ENCODE measurements around the gene ONECUT3. TPM values are rescaled to one million over a fixed set of nuclear protein-coding genes. Genes with fewer than 3 reads are reported as not detected.

ONECUT3 gene
- total and polyA plus RNA-seq, 9 of the 15 experiments (the other 6 are each of a cell fraction or from before 2014, with no cell fraction given): not detected

DNA sequence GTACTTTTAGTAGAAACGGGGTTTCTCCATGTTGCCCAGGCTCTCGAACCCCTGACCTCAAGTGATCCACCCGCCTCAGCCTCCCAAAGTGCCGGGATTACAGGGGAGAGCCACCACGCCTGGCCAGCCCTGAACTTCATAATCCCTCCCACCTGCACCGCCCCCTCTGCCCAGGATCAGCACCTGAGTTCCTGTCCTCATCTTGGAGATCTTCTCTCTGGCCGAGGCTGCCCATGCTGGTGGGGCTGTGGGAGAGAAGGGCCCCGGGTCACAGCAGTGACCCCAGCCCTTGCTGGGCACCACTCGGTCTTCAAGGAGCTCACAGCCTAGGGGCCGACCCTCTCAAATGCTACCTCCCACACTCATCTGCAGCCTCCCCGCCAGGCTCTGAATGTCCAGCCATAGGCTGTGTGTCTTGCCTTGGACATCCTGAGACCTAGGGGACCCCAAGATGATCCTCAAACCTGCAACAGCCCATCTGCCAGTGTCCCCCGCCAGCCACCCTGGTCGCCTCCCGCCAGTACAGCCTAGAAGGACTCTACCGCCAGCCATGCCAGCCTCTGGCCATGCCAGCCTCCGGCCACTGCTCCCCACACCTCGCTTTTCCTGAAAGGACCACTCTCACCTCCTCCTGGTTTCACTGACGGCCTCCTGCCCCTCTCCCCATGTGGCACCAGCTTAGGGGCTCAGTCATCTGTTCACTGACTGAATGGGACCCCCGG is 57.3 kb downstream of the ONECUT3 start:
- Histone ChIP-seq H3K4me2 (ENCODE audit: insufficient read depth, low read length) (no peak overlapping the region), H2AFZ (ENCODE audit: low read depth, low read length) (no peak overlapping the region), H3K27ac (ENCODE audit: extremely low read depth, low read depth, low read length) (no peak overlapping the region), H3K4me1 (replicated peaks in 1 of 2; ENCODE audit: control insufficient read depth in 2 of 2, insufficient read depth in 2 of 2, low read length in 2 of 2) (peaks cover 8 to 82% of the 10 kb centered on the region in 2 experiments; a peak in 3 of 5 replicates), H4K20me1 (replicated peaks; ENCODE audit: control insufficient read depth, insufficient read depth, low read length) (no peaks in the 10 kb centered on the region), H3K79me2 (ENCODE audit: control insufficient read depth, insufficient read depth, low read length) (peaks cover 5% of the 10 kb centered on the region; the same call in 1 of the 3 replicates), H3K36me3 (ENCODE audit: control insufficient read depth, insufficient read depth, low read length) (peaks cover 8% of the 10 kb centered on the region; the same call in 1 of the 3 replicates), H3K9ac (ENCODE audit: insufficient read depth in 1 of 2, low read depth in 2 of 2, low read length in 2 of 2) (peak overlapping the region in 1 of 2 experiments; percentile 93; a peak in 2 of 4 replicates), H3K27me3 (ENCODE audit: control insufficient read depth in 2 of 2, insufficient read depth in 2 of 2, low read length in 2 of 2) (no peaks in the 10 kb centered on the region), H3K9me3 (replicated peaks; ENCODE audit: control insufficient read depth, insufficient read depth, low read depth, low read length) (no peaks in the 10 kb centered on the region; the same call in 1 of the 2 replicates), H3K4me3 (no peak overlapping the region), H3K9me1 (ENCODE audit: control insufficient read depth, insufficient read depth, low read length) (no peaks in the 10 kb centered on the region)
- POLR2A ChIA-PET: interaction anchor here (0.7 to 1.0 kb wide), 2 partner anchors 9 to 28 kb away, joined by 3 to 4 read pairs; no protein-coding TSS in a partner anchor
- FAIRE-seq (no peak), DNase-seq (ENCODE audit: extremely low read depth in 1 of 4, low spot score in 3 of 4) (no peak), ATAC-seq (no peak)
- intact Hi-C loops (cut with micrococcal nuclease) (no loop called here), in situ Hi-C loops (cut with MboI) (no loop called here)
- no TSS peak for BruUV-seq (replicated peaks)
- CTCF ChIA-PET (ENCODE audit: low intra/inter-chr PET ratio): no interaction called here
- 82% methylated on average over 19 of the region's 19 CpGs for WGBS (ENCODE audit: insufficient coverage, low coverage, missing lambda C conversion rate)
- TF ChIP-seq POLR2H (tag; IDR thresholded peaks at IDR 0.05; ENCODE audit: low read depth) (no peak), GTF2E2 (tag; IDR thresholded peaks at IDR 0.05) (no peak), EGR1 (conservative IDR thresholded peaks at IDR 0.05) (0 out of 2 replicates have a peak, but pooled peaks have one; percentile 13), ZNF586 (CRISPR knock-in tag; conservative IDR thresholded peaks at IDR 0.05) (no peak), ZKSCAN8 (CRISPR knock-in tag; IDR thresholded peaks at IDR 0.05) (no peak), HNRNPUL1 (IDR thresholded peaks at IDR 0.05; ENCODE audit: low read length) (no peak), FOXM1 (IDR thresholded peaks at IDR 0.05; ENCODE audit: low read depth) (no peak), FOXM1 (CRISPR knock-in tag; IDR thresholded peaks at IDR 0.05; ENCODE audit: low read depth) (no peak), E2F1 (CRISPR knock-in tag; IDR thresholded peaks at IDR 0.05) (no peak)
- TF ChIP-seq, protein P1, sequence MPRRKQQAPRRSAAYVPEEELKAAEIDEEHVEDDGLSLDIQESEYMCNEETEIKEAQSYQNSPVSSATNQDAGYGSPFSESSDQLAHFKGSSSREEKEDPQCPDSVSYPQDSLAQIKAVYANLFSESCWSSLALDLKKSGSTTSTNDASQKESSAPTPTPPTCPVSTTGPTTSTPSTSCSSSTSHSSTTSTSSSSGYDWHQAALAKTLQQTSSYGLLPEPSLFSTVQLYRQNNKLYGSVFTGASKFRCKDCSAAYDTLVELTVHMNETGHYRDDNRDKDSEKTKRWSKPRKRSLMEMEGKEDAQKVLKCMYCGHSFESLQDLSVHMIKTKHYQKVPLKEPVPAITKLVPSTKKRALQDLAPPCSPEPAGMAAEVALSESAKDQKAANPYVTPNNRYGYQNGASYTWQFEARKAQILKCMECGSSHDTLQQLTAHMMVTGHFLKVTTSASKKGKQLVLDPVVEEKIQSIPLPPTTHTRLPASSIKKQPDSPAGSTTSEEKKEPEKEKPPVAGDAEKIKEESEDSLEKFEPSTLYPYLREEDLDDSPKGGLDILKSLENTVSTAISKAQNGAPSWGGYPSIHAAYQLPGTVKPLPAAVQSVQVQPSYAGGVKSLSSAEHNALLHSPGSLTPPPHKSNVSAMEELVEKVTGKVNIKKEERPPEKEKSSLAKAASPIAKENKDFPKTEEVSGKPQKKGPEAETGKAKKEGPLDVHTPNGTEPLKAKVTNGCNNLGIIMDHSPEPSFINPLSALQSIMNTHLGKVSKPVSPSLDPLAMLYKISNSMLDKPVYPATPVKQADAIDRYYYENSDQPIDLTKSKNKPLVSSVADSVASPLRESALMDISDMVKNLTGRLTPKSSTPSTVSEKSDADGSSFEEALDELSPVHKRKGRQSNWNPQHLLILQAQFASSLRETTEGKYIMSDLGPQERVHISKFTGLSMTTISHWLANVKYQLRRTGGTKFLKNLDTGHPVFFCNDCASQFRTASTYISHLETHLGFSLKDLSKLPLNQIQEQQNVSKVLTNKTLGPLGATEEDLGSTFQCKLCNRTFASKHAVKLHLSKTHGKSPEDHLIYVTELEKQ (CRISPR knock-in tag; IDR thresholded peaks at IDR 0.05): no peak
- TF ChIP-seq, protein P2, sequence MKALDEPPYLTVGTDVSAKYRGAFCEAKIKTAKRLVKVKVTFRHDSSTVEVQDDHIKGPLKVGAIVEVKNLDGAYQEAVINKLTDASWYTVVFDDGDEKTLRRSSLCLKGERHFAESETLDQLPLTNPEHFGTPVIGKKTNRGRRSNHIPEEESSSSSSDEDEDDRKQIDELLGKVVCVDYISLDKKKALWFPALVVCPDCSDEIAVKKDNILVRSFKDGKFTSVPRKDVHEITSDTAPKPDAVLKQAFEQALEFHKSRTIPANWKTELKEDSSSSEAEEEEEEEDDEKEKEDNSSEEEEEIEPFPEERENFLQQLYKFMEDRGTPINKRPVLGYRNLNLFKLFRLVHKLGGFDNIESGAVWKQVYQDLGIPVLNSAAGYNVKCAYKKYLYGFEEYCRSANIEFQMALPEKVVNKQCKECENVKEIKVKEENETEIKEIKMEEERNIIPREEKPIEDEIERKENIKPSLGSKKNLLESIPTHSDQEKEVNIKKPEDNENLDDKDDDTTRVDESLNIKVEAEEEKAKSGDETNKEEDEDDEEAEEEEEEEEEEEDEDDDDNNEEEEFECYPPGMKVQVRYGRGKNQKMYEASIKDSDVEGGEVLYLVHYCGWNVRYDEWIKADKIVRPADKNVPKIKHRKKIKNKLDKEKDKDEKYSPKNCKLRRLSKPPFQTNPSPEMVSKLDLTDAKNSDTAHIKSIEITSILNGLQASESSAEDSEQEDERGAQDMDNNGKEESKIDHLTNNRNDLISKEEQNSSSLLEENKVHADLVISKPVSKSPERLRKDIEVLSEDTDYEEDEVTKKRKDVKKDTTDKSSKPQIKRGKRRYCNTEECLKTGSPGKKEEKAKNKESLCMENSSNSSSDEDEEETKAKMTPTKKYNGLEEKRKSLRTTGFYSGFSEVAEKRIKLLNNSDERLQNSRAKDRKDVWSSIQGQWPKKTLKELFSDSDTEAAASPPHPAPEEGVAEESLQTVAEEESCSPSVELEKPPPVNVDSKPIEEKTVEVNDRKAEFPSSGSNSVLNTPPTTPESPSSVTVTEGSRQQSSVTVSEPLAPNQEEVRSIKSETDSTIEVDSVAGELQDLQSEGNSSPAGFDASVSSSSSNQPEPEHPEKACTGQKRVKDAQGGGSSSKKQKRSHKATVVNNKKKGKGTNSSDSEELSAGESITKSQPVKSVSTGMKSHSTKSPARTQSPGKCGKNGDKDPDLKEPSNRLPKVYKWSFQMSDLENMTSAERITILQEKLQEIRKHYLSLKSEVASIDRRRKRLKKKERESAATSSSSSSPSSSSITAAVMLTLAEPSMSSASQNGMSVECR (CRISPR knock-in tag; IDR thresholded peaks at IDR 0.05): no peak
- TF ChIP-seq, protein P3, sequence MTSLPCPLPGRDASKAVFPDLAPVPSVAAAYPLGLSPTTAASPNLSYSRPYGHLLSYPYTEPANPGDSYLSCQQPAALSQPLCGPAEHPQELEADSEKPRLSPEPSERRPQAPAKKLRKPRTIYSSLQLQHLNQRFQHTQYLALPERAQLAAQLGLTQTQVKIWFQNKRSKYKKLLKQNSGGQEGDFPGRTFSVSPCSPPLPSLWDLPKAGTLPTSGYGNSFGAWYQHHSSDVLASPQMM (CRISPR knock-in tag; IDR thresholded peaks at IDR 0.05): no peak
